GM04504 (cell line): ENCODE data around the gene NOP9.
"Not testable (repeated sequence)": the region's sequence is repeated elsewhere in the genome, so short reads cannot be mapped to it uniquely, and the experiment has no call there.

ENCODE experiments used
- DNase-seq: peaks from one replicate; pipeline ENCODE4 v3.0.0-alpha.2; 2012; ENCODE audit warnings: low read depth

NOP9 gene

DNA sequence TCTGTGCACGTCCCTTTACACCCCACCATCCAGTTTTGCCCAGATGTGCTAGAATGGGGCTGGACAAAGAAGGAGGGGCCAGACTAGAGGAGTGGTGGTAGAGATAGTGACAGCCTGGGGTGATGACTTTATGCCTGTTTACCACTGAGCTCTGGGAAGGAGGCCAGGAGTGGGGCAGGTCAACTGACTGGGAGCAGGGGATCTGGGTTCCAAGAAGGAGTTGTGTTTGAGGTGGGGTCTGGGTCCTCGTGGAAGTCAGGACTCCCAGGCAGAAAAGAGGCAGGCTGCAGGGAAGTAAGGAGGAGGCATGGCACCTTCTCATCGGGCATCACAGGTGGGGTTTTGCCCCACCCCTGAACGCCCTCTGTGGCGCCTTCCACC lies 10.6 kb downstream of the NOP9 start:
- no peak for DNase-seq

DNA sequence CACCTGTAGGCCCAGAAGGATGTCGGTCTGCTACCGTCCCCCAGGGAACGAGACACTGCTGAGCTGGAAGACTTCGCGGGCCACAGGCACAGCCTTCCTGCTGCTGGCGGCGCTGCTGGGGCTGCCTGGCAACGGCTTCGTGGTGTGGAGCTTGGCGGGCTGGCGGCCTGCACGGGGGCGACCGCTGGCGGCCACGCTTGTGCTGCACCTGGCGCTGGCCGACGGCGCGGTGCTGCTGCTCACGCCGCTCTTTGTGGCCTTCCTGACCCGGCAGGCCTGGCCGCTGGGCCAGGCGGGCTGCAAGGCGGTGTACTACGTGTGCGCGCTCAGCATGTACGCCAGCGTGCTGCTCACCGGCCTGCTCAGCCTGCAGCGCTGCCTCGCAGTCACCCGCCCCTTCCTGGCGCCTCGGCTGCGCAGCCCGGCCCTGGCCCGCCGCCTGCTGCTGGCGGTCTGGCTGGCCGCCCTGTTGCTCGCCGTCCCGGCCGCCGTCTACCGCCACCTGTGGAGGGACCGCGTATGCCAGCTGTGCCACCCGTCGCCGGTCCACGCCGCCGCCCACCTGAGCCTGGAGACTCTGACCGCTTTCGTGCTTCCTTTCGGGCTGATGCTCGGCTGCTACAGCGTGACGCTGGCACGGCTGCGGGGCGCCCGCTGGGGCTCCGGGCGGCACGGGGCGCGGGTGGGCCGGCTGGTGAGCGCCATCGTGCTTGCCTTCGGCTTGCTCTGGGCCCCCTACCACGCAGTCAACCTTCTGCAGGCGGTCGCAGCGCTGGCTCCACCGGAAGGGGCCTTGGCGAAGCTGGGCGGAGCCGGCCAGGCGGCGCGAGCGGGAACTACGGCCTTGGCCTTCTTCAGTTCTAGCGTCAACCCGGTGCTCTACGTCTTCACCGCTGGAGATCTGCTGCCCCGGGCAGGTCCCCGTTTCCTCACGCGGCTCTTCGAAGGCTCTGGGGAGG lies 11.3 kb downstream of the NOP9 start, which contains the start of gene LTB4R:
TSS of gene LTB4R (plus strand) at position 857 of the 959 bp plus-strand sequence. CDS start 4,150 bp downstream, outside the sequence.
- DNase-seq: peak; percentile 35

DNA sequence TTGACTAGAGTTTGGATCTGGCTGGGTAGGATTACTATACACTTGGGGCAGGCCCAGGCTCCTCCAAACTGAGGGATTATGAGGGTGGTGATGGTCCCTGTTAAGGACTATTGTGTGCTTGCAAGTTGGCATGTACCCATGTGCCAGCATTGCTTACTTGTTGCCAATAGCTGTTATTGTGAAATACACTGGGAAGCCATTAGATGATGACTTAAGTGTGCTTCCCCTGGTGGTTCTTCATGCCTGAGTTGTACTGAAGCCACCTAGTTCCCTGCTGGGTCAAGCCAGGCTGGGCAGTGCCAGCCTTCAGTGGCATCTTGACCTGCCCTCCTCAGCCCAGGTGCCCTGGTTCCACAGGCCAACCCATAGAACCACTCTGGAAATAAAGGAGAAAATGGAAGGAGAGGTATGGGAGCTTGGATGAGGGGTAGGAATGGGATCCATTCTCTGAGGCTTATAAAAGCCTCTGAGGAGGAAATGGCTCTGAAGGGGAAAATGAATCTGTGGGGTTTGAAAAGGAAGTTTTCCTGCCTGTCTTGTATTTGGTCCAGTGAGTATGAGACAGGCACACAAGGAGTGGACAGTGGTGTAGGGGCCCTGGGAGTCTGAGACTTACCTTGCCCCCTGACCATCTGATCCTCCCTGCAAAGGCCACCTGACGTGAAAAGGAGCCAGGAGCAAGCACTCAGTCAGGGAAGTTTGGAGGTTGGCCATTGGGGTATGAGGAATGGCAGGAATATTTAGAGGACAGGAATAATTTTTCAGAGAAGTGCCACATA lies 12.4 kb downstream of the NOP9 start:
- DNase-seq: no peak

DNA sequence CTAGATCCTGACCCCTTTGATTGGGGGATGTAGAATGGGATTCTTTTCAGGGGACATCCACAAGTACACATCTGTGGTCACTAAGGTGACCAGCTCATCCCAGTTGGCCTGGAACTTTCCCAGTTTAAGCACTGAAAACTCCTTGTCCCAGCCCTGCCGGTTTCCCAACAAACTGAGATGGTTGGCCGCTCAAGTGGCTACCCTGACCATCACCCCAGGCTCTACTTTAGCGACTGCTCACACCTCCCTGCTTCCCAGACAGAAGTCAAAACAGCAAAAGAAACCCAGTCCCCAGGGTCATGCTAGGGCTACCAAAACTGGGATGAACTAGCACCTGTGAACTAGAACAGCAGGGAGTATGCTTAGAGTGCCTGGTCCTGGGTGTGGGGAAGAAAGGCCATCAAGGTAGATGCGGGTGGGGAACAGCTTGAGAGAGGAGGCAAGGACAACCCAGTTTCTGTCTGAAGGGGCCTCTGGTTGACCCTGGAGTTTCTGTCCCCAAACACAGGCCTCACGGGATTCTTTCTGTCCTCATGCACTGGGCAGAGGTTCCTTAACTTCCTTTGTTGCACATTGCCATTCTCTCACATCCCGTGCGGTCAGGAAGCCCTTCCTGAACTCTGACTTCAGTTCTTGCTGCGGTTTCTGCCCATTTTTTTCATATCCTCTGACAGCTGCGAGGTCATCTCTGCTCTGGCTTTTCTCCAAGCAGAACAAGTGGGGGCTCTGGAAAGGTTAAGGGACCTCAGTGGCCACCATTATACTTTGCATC lies 13.3 kb downstream of the NOP9 start:
- no peak for DNase-seq

DNA sequence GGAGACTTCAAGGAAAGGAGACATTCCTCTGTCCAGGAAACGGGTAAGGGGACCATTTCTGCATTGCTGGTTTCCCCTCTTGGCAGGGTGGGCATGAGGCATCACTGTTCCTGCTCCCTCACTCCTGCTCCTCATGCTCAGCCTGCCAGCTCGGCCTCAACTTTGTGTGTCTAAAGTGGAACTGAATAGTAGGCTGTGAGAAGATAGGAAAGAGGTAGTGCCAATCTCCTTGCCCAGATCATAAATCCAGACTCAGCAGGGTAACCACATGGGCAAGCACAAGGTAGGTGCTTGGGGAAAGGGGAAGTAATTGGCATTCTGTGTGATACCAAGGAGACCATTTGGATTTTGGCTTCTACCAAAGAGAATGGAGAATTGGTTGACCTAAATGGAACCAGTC lies 14.3 kb downstream of the NOP9 start:
- no peak for DNase-seq

DNA sequence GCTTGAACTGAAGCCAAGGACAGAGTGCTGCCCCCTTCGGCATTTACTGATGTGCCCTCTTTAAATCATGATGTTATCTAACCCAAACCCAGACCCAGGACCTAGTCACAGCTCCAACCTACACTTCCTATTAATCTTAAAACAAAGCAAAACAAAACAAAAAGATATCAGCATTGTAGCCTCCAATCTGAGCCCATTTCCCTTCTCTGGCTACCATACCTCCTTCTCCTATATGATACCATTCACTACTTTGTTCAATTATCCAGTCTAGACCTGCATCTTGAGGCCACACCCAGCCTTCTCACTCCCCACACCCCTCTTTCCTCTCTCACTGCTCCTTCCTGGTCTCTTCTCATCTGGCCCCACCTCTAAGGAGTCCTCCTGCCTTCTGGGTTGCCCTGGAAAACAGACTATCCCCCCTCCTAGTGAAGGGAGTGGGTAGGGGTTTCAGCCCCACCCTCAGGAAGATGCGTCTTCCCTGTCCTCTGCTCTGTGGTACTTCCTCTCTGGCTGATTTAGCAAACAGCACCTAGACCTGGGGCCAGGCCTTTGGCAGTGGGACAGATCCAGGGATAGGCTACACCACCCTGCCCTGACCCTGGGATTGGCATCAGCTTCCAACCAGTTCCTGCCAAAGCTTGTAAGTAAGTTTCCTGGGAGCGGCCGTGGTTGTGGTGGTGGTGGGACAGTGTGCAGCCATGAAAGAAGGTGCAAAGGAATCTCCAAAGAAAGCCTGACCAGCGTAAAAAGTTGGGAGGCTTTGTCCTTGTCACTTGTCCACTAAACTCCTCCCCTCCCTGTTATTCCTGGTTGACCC lies 14.9 kb downstream of the NOP9 start:
- no peak for DNase-seq

DNA sequence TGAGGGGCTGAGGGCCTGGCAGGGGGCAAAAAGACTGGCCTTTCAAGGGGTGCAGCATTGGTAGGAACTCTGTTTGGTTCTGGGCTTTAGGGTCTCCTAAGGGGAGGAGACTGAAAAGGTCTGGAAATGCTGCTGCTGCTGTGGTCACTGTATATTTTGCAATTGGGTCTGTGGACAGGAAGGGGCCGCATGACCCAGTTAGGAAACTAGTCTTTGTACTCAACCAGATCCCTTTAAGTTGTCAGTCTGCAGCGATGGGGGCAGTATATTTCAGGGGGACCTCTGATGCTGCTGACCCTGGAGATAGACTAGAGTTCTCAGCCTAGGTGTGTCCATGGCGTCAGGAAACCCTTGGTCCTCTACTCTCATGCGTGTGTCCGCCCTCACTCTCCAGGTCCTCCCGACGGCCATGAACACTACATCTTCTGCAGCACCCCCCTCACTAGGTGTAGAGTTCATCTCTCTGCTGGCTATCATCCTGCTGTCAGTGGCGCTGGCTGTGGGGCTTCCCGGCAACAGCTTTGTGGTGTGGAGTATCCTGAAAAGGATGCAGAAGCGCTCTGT lies 15.7 kb downstream of the NOP9 start:
- DNase-seq: no peak

DNA sequence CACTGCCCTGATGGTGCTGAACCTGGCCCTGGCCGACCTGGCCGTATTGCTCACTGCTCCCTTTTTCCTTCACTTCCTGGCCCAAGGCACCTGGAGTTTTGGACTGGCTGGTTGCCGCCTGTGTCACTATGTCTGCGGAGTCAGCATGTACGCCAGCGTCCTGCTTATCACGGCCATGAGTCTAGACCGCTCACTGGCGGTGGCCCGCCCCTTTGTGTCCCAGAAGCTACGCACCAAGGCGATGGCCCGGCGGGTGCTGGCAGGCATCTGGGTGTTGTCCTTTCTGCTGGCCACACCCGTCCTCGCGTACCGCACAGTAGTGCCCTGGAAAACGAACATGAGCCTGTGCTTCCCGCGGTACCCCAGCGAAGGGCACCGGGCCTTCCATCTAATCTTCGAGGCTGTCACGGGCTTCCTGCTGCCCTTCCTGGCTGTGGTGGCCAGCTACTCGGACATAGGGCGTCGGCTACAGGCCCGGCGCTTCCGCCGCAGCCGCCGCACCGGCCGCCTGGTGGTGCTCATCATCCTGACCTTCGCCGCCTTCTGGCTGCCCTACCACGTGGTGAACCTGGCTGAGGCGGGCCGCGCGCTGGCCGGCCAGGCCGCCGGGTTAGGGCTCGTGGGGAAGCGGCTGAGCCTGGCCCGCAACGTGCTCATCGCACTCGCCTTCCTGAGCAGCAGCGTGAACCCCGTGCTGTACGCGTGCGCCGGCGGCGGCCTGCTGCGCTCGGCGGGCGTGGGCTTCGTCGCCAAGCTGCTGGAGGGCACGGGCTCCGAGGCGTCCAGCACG lies 16.4 kb downstream of the NOP9 start:
- no peak for DNase-seq

DNA sequence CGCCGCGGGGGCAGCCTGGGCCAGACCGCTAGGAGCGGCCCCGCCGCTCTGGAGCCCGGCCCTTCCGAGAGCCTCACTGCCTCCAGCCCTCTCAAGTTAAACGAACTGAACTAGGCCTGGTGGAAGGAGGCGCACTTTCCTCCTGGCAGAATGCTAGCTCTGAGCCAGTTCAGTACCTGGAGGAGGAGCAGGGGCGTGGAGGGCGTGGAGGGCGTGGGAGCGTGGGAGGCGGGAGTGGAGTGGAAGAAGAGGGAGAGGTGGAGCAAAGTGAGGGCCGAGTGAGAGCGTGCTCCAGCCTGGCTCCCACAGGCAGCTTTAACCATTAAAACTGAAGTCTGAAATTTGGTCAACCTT lies 16.9 kb downstream of the NOP9 start:
- no peak for DNase-seq

DNA sequence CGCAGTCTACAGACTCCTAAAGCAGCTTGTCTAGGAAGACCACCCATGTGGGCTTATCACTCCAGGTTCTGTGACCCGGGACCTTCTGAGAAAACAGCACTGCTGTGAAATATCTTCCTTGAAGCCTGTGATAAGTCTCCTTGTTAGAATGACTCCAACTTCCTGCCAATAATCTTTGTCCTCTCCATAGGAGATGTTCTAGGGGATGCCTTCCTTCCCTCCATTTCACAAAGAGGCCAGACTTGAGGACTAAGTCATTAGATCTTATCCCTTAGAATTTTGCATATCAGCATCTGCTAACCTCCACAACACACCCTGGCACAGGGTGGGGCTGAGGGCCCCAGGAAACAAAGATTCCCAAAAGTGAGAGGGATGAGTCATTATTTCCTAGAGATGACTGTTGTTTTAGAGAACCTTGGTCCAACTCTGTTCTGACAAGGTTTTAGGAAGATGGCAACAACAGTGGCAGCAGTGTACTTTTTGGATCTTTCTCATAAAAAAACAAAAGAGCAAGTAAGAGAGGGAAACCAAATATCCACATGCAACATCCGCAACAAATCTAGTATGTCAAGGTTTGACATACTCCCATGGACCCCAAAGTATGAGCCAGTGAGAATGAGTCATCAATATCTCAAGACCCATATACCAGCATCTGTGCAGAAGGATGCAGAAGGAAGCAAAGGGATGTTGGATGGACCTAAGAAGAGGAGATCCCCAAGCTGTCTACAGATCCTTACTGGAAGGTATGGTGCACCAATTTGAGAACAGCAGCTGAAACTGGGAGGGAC lies 17.7 kb downstream of the NOP9 start:
- no peak for DNase-seq

DNA sequence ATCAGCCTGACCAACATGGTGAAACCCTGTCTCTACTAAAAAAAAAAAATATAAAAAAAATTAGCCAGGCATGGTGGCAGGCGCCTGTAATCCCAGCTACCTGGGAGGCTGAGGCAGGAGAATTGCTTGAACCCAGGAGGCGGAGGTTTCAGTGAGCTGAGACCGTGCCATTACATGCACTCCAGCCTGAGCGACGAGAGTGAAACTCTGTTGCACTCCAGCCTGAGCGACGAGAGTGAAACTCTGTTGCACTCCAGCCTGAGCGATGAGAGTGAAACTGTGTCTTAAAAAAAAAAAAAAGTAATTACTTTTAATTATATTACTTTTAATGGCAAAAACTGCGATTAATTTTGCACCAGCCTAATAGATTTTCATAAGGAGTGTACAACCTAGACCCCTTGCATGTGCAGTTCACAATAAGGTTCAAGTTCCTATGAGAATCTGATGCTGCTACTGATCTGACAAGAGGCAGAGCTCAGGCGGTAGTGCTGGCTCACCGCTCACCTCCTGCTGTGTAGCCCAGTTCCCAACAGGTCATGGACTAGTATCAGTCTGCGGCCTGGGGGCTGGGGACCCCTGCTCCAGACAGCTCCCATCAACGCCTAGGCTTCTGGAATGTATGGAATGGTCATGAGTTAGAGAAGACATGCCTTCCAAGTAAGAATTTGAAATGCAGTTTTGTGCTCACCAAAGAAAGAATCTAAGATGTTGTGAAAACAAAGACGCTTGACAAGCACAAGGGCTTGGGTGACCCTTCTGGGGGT lies 21.7 kb downstream of the NOP9 start:
- DNase-seq: no peak

DNA sequence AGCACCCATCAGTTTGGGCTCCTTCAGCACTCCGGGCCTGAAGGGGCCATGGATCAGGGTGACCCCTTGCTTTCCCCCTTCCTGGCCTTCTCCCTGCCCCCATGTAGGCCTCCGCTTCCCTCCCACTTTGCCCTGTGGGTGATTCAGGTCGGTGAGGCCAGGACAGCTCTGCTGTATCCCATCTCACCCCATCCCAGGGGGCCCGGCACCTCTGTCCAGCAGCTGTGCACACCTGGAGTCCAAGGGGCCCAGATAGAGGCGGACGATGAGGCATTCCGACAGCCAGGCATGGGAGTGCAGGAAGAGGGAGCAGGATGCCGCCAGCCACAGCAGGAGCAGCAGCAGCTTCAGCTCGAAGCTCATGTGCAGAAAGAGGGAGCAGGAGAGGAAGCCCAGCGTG lies 23.0 kb downstream of the NOP9 start:
- DNase-seq: no peak

DNA sequence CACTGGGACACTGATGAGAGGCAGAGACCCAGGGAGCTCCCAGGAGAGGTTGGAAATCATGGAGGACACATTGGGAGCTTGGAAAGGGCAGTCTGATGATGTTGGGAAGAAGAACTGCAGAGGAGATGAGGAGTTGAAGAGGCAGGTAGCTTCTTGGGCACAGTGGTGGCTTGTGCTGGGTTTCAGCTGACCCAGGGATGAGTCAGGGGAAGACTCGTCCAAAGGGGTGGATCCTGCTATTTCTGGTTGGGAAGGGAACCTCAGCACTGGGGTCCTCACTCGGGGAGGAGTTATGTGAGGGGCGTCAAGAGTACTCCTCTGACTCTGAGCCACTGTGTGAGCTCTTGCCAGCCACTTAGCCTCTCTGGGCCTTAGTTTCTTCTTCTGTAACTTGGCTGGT lies 23.7 kb downstream of the NOP9 start:
- DNase-seq: no peak

DNA sequence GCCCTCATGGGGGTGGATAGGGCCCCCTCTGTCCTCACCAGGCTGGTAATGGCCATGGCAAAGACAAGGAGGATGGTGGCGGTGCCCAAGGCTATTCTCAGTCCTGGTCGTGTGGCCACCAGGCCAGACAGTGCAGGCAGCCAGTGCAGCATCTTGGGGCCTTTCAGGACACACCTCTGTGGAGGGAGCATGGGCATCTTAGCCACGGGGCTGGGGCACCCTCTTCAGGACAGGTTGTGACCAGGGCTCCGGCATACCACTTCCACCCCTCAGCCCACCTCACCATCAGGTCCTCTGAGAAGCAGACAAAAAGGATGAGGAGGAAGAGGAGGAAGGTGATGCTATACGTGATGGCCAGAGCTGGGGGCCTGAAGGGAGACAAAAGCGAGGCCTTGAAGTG lies 24.4 kb downstream of the NOP9 start:
- DNase-seq: no peak

DNA sequence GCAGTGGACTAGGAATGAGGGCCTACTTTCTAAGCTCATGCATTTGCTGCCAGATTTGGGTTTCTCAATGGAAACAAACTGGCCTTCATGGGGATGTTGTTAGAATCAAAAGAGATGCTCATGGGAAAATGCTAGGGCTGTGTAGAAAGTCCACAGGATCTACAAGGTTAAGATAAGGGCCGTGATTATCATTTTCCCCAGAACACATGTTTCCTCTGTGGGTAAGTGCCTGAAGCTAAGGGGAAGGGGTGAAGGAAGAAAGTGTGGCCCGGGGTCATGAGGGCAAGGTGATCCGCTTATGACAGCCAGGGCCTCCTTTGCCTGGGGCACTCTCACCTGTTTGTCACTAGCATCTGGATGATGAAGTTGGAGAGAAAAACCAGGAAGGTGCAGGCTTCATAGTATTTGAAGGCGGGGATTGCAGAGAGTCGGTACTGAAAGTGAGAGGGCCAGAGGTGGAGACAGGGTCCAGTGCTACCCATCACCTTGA lies 25.4 kb downstream of the NOP9 start:
- DNase-seq: no peak

DNA sequence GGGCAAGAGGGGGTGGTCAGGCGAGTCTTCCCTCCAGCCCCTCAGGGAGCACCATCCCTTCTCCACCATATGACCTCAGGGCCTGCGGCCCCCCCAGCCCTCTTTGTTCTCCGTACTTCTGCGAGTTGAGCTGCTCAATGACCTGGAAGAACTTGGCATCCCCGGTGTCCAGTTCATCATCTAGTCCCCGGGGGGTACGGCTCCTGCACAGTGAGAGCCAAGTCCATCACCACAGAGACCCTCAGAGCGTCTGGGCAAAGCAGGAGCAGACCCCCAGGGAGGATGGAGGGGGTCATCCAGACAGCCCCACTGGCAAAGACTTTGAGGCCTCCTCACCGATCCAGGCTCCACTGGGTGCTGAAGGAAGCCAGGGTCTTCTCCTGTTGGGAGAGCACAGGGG lies 26.3 kb downstream of the NOP9 start:
- DNase-seq: no peak

DNA sequence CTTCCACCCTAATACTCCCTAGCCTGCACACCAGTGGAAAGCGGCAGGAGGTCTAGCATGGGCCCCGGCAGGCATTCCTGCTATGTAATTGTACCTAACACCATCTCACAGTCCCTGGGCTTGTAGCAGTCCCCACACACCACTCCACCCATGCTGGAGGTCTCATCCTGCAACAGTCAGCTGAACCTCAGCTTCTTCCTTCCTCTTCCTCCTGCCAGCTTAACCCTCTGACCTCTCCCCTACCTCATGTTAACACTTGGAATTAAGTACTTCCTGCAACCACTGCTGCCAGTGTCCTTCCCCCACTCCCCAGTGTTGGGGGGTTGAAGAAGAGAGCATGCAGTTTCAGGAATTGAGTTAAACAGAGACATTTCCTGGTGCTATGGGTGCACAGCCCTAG lies 27.7 kb downstream of the NOP9 start:
- no peak for DNase-seq

DNA sequence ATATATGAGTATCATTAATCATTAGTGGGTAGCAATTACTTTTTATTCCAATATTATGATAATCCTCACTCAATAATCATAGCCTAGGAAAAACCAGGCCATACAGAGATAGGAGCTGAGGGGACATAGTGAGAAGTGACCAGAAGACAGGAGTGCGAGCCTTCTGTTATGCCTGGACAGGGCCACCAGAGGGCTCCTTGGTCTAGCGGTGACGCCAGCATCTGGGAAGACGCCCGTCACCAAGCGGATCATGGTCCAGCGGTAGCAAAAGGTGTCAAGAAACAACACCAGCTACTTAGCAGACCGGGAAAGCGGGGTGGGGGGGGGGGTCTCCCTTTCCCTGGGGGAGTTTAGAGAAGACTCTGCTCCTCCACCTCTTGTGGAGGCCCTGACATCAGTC lies 28.3 kb downstream of the NOP9 start:
- not testable (repeated sequence) for DNase-seq
